Raji (cell line): ENCODE data around the gene PRDM16.

Source experiments
- POLR2A ChIP-seq: IDR thresholded peaks from 2 replicates; pipeline ENCODE4 v1.6.1; 2011; ENCODE audit warnings: low read depth, low read length, control low read depth; ENCODE audit not compliant: insufficient read depth

Gene PRDM16

GRCh38 chr1:3290915-3291314 lies 221.9 kb downstream of the PRDM16 start:
- TF ChIP-seq POLR2A = no peak

DNA sequence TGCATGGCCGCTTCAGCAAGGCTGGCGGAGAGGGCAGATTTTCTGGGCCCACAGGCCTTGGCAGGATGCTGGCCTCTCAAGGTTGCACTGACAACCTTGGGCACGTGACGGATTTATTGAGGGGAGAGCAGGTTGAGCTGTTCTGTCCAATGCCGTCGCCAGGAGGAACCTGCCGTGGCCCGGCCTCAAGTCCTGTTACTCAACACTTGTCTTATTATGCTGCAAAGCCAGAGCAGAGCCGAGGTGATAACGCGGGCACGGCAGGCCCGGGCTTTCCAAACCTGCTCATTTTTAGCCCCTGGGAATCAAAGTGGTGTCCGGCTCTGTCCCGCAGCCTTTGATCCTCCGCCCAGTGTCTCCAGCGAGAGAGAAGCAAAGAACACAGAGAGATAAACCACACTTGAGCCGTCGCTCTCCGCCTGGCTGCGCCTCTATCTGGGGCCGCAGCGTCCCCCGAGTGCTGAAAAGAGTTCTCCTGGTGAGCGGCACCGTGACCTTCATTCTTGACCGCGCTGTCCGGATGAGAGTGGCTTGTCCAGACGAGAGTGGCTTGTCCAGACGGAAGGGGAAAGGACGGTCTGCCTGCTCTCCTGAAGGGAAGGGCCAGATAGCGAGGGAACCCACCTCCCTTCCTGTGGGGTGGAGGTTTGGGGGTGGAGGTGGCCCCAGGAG lies 223.2 kb downstream of the PRDM16 start:
- TF ChIP-seq POLR2A = no peak

DNA sequence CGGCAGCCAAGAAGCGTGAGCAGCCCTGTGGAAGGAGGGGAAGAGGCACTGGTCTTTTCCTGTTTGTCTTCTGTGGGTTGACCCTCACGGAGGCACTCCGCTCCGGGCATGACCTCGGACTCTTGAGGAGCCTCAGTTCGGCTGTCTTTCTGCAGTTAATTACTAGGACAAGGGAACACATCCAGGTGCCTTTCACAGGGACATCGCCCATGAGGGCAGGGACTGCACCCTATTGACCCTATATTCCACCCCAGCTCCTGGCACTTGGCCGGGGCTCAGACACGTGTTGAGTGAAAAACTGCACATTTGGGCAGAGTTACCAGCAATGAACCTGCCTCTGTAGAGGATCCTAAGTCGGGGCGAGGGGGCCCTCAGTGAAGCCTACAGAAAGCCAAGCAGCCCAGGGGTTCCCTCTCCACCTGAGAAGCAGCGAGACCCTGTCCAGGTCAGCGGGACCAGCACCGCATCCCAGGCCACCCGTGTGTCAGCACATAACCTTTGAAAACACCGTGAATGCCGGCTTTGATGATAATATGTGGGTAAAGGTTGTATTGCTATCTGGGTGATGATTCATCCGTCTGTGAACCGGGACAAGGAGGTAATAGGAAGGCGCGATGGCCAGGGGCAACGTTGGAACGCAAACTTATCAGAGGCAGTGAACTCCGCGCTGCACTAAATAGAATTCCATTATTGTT lies 224.0 kb downstream of the PRDM16 start:
- no peak for TF ChIP-seq POLR2A

DNA sequence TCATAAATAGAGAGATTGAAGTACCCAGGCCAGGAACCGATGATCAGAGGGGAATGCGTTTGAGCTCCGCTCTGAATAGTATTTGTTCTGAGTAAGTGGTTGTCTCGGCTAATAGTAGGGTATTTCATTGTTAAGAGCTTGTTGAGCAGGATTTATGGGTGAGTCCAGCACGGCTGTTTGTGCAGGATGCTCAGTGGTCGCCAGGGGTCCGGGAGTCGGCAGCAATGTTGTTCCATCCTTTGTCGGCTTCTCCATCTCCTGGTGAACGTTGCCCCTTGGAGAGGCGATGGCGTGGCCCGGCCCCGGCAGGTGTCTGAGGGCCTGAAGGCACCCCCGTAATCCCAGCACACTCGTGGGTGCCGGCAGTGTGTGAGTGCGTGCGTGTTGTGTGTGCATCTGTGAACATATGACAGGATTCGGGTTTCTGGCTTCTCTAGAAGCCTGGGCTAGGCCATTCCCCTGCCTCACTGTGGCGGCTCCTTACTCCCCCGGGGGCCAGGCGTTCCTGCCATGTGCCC lies 224.6 kb downstream of the PRDM16 start:
- no peak for TF ChIP-seq POLR2A

- no peak for TF ChIP-seq POLR2A
Measured at GRCh38 chr1:3294450-3294849, 225.4 kb downstream of the PRDM16 start.

GRCh38 chr1:3295846-3296245 lies 226.8 kb downstream of the PRDM16 start:
- TF ChIP-seq POLR2A = no peak

DNA sequence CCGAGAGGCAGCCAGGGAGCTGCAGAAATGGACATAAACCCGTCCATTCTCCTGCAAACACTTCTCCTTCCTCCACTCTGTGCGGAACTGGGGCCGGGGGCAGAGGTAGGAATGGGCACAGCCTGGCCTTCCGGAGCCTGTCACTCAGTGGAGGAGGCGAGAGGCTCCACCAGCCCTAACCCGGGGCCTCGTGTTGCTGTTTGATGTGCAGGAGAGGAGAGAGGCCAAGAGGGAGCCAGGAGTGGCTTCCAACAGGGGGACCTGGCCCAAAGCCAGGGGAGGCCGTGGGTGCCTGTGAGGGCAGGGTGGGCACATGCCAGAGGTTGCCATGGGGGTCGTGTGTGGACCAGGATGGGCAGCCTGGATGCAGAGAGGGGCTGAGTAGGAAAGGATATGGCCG lies 227.3 kb downstream of the PRDM16 start:
- TF ChIP-seq POLR2A = no peak

DNA sequence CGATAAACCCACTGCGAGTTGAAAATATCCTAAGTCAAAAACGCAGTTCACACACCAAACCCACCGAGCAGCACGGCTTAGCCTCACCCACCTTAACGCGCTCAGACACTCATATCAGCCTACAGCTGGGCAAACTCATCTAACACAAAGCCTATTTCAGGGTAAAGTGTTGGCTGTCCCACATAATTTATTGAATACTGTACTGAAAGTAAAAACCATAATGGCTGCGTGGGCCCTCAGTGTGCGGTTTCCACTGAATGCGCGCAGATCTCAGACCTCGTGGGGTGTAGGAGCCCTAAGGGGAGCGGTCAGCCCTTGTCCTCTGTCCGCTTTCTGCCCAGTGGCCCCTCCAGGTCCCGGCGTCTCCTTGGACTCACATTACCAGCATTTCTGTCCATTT lies 227.8 kb downstream of the PRDM16 start:
- TF ChIP-seq POLR2A = no peak

DNA sequence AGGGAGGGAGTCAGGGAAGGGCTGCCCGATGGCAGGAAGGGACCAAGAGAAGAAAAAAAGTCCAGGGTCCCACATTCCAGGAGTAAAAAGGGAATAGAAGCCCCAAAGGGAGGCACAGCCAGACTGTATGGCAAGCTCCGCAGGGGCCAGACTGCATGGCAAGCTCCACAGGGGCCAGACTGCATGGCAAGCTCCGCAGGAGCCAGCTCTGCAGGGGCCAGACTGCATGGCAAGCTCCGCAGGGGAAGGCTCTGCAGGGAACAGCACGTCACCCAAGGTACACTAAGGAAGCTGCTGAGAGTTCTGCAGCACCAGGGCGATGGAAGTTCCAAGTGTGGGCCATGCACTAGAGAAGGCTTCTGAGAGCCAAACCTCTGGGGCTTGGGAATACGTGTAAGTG lies 228.8 kb downstream of the PRDM16 start:
- no peak for TF ChIP-seq POLR2A

- TF ChIP-seq POLR2A = no peak
Measured at GRCh38 chr1:3298197-3298596, 229.2 kb downstream of the PRDM16 start.

DNA sequence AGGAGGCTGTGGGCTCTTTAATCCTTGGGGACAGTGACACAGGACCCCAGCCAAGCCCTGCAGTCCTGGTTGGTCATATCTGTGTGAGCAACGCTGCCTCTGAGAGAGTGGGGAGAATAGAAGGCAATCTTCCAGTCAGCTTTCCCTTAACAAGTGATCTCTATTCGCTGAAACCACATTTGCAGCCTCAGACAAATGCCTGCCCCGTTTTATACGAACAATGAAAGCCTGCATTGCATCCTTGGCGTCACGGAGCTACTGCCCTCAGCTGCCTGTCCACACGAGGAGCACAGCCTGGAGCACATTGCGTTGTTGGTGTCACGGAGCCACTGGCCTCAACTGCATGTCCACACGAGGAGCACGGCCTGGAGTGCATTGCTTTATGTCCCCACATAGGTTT lies 235.2 kb downstream of the PRDM16 start:
- no peak for TF ChIP-seq POLR2A

GRCh38 chr1:3304692-3305091 lies 235.7 kb downstream of the PRDM16 start:
- TF ChIP-seq POLR2A = no peak

GRCh38 chr1:3305156-3305555 lies 236.2 kb downstream of the PRDM16 start:
- no peak for TF ChIP-seq POLR2A

- TF ChIP-seq POLR2A = no peak
Measured at GRCh38 chr1:3306583-3307291, 237.7 kb downstream of the PRDM16 start.

DNA sequence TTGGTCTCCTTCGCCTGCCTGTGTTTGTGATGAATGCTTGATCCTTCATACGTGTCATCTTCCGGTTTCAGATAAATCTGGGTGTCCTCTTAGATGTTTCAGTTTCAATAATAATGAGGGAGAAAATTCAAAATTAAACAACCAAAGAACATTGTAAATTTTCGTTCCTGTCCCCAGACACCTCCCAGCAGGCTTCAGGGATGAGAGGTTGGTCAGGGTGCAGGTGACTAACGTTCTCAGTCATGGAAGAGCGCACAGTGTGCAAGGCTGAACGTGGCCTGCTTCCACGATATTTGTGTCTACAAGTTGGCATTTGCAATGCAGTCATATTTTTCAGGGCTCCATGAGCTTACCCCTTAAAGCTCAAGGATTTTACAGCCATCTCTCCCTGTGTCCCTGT lies 238.4 kb downstream of the PRDM16 start:
- TF ChIP-seq POLR2A = no peak

GRCh38 chr1:3308053-3308452 lies 239.1 kb downstream of the PRDM16 start:
- no peak for TF ChIP-seq POLR2A
